ENCODE measurements around the gene MMP15.

Gene MMP15

DNA sequence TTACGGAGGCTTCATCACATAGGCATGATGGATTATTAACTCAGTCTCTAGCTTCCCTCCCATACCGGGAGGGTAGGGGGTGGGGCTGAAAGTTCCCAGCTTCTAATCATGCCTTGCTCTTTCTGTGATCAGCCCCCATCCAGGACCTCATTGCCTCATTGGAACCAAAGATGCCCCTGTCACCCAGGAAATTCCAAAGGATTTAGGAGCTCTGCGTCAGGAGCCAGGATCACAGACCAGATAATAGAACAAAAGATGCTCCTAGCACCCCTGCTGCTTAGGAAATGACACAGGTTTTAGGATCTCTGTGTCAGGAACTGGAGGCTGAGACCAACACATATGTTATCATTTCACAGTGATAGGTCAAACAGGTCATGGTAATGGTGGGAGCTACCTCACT is 14.7 kb upstream of the MMP15 start:
- H3K79me2 ChIP-seq = peaks cover 4% of the 10 kb centered on the region
- H3K27me3 ChIP-seq (ENCODE audit: control insufficient read depth, insufficient read depth, low read length) = no peaks in the 10 kb centered on the region
- H3K9me3 ChIP-seq (ENCODE audit: control insufficient read depth, low read length) = no peaks in the 10 kb centered on the region
- peaks cover 8% of the 10 kb centered on the region for H3K4me1 ChIP-seq
- H3K27ac ChIP-seq = no peak overlapping the region
- H2AFZ ChIP-seq = no peak overlapping the region
- H3K4me3 ChIP-seq (ENCODE audit: low read depth, low read length) = no peak overlapping the region
- H3K4me2 ChIP-seq (ENCODE audit: low read length) = no peak overlapping the region
- no peaks in the 10 kb centered on the region for H3K36me3 ChIP-seq (ENCODE audit: control insufficient read depth, insufficient read depth, low read length)
- H3K9ac ChIP-seq = no peak overlapping the region
- TF ChIP-seq, protein P1, sequence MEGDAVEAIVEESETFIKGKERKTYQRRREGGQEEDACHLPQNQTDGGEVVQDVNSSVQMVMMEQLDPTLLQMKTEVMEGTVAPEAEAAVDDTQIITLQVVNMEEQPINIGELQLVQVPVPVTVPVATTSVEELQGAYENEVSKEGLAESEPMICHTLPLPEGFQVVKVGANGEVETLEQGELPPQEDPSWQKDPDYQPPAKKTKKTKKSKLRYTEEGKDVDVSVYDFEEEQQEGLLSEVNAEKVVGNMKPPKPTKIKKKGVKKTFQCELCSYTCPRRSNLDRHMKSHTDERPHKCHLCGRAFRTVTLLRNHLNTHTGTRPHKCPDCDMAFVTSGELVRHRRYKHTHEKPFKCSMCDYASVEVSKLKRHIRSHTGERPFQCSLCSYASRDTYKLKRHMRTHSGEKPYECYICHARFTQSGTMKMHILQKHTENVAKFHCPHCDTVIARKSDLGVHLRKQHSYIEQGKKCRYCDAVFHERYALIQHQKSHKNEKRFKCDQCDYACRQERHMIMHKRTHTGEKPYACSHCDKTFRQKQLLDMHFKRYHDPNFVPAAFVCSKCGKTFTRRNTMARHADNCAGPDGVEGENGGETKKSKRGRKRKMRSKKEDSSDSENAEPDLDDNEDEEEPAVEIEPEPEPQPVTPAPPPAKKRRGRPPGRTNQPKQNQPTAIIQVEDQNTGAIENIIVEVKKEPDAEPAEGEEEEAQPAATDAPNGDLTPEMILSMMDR (IDR thresholded peaks at IDR 0.05) = no peak

DNA sequence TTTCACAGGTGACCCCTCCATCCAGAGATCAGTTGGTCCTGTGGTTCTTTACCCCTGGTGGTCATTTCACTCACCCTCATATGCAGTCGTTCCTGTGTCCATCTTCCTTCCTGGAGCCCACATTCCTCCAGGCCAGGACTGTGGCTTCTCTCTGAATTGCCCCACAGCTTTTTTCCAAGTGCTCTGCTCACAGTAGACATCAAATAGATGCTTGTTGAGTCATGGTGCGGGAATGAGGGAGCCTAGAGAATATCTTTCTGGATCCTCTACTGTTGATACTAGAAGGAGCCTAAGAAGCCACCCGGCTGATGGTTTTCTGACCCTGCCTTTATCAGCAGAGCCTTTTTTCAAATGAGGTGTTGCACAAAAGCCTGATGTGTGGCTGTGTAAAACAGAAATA is 13.9 kb upstream of the MMP15 start:
- Histone ChIP-seq H3K4me1 (peaks cover 8% of the 10 kb centered on the region), H3K27me3 (ENCODE audit: control insufficient read depth, insufficient read depth, low read length) (no peaks in the 10 kb centered on the region), H3K36me3 (ENCODE audit: control insufficient read depth, insufficient read depth, low read length) (no peaks in the 10 kb centered on the region), H3K4me2 (ENCODE audit: low read length) (no peak overlapping the region), H2AFZ (no peak overlapping the region), H3K9ac (no peak overlapping the region), H3K4me3 (ENCODE audit: low read depth, low read length) (no peak overlapping the region), H3K9me3 (ENCODE audit: control insufficient read depth, low read length) (no peaks in the 10 kb centered on the region), H3K79me2 (peaks cover under 1% of the 10 kb centered on the region), H3K27ac (no peak overlapping the region)
- TF ChIP-seq, protein P1 (IDR thresholded peaks at IDR 0.05) = no peak

DNA sequence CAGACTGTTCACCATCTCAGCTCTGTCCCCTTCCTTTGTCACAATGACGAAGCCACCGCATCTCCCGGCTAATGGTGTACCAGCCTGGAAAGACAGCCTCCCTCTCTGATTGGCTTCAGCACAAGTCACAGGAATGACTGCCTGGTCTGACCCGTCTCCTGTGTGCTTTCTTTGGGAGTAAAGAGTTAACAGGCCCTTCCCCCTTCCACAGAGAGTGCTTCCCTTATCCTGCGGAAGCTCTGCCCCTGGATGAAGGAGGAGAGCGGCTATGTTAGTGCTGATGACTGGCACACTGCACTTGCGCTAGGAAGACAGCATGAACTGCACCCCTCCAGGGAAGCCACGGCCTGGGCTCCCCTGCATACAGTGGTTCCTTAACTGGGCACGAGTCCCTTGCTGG is 13.1 kb upstream of the MMP15 start:
- H3K79me2 ChIP-seq = no peaks in the 10 kb centered on the region
- TF ChIP-seq, protein P1 (IDR thresholded peaks at IDR 0.05) = no peak
- no peak overlapping the region for H3K27ac ChIP-seq
- no peak overlapping the region for H3K9ac ChIP-seq
- H3K27me3 ChIP-seq (ENCODE audit: control insufficient read depth, insufficient read depth, low read length) = no peaks in the 10 kb centered on the region
- no peak overlapping the region for H2AFZ ChIP-seq
- no peak overlapping the region for H3K4me3 ChIP-seq (ENCODE audit: low read depth, low read length)
- peaks cover 8% of the 10 kb centered on the region for H3K4me1 ChIP-seq
- H3K9me3 ChIP-seq (ENCODE audit: control insufficient read depth, low read length) = no peaks in the 10 kb centered on the region
- H3K36me3 ChIP-seq (ENCODE audit: control insufficient read depth, insufficient read depth, low read length) = no peaks in the 10 kb centered on the region
- no peak overlapping the region for H3K4me2 ChIP-seq (ENCODE audit: low read length)

DNA sequence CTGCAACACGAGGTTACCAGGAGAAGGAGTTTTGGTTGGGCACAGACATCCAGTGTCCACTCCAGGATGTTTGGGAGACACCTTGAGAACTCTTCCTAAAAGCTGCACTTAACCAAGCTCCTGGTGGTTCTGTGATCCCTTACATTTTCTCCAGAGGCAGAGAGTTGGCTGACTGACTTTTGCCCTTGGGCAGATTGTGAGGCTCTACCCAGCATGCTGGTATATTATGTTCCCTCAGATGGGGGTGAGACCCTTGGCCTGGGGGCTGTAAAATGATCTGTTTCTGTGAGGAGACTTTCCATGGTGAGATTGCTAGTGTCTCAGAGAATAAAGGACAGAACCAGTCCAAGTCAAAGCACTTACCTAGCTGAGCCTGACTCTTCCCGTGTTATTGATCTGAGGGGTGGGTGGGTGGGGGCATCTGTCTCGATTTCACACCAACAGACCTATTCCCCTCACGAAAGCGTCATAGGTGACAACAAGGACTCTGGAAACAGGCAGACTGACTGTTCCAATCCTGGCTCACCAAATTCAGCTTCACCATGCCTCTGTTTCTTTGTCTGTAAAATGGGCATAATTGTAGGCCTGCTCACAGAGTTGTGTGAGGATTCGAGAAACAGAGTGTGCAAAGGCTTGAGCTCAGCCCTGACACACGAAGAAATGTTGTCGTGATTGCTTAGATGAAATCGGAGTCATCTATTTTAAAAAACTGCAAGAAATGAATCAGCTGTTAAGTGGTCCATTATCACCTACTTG is 12.2 kb upstream of the MMP15 start:
- Histone ChIP-seq H3K4me2 (ENCODE audit: low read length) (no peak overlapping the region), H2AFZ (no peak overlapping the region), H3K27ac (no peak overlapping the region), H3K27me3 (ENCODE audit: control insufficient read depth, insufficient read depth, low read length) (no peaks in the 10 kb centered on the region), H3K9me3 (ENCODE audit: control insufficient read depth, low read length) (no peaks in the 10 kb centered on the region), H3K4me3 (ENCODE audit: low read depth, low read length) (no peak overlapping the region), H3K79me2 (no peaks in the 10 kb centered on the region), H3K36me3 (ENCODE audit: control insufficient read depth, insufficient read depth, low read length) (no peaks in the 10 kb centered on the region), H3K4me1 (peaks cover 8% of the 10 kb centered on the region), H3K9ac (no peak overlapping the region)
- TF ChIP-seq, protein P1 (IDR thresholded peaks at IDR 0.05) = no peak

All from parathyroid adenoma (tissue), 2 donors.